GM20000 (cell line): ENCODE results near the gene RTF2.

Experiments
- DNase-seq: peaks from one replicate; pipeline ENCODE4 v3.0.0; 2012; ENCODE audit warnings: low spot score
- TF ChIP-seq, protein P1 (sequence below): IDR thresholded peaks from 2 replicates; pipeline ENCODE4 v1.5.1; 2012; ENCODE audit warnings: mild to moderate bottlenecking, control low read depth; ENCODE audit errors: extremely low read depth, missing control alignments

Gene RTF2

GRCh38 chr20:56468316-56469076 is at the start of gene RTF2:
RTF2 (plus strand) TSS chr20:56468627; CDS start chr20:56468698, 71 bp downstream.
- TF ChIP-seq, protein P1, sequence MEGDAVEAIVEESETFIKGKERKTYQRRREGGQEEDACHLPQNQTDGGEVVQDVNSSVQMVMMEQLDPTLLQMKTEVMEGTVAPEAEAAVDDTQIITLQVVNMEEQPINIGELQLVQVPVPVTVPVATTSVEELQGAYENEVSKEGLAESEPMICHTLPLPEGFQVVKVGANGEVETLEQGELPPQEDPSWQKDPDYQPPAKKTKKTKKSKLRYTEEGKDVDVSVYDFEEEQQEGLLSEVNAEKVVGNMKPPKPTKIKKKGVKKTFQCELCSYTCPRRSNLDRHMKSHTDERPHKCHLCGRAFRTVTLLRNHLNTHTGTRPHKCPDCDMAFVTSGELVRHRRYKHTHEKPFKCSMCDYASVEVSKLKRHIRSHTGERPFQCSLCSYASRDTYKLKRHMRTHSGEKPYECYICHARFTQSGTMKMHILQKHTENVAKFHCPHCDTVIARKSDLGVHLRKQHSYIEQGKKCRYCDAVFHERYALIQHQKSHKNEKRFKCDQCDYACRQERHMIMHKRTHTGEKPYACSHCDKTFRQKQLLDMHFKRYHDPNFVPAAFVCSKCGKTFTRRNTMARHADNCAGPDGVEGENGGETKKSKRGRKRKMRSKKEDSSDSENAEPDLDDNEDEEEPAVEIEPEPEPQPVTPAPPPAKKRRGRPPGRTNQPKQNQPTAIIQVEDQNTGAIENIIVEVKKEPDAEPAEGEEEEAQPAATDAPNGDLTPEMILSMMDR, result no peak
- peak; percentile 93 for DNase-seq

- TF ChIP-seq, protein P1, result no peak
- no peak for DNase-seq
Measured at GRCh38 chr20:56420028-56420427, 48.4 kb upstream of the RTF2 start.

DNA sequence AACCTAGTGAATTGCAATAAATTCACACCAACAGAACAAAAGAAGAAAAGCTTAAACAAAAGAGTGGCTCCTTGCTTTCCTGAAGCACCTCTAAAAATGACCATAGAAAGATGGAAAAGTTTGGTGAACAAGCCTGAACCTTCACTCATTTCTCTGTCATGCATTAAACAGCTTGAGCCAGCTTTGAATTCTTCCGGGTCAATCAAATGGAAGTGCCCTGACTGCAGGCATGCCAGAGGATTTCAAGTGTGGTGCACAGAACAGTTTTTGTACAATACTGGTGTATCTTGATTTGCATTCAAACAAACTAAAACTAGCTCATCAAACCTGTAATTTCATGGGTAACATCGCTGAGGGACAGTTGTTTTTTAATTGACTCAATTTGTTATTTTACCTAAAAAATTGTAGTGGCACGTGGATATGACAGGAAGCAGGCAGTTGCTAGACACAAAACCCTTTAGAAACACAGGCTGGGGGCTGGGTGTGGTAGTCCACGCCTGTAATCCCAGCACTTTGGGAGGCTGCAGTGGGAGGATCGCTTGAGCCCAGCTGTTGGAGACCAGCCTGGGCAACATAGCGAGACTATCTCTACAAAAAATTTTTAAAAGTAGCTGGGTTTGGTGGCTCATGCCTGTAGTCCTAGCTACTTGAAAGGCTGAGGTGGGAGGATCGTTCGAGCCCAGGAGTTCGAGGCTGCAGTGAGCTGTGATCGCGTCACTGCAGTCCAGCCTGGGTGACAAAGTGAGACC is 47.3 kb upstream of the RTF2 start:
- no peak for DNase-seq
- TF ChIP-seq, protein P1, result no peak

DNA sequence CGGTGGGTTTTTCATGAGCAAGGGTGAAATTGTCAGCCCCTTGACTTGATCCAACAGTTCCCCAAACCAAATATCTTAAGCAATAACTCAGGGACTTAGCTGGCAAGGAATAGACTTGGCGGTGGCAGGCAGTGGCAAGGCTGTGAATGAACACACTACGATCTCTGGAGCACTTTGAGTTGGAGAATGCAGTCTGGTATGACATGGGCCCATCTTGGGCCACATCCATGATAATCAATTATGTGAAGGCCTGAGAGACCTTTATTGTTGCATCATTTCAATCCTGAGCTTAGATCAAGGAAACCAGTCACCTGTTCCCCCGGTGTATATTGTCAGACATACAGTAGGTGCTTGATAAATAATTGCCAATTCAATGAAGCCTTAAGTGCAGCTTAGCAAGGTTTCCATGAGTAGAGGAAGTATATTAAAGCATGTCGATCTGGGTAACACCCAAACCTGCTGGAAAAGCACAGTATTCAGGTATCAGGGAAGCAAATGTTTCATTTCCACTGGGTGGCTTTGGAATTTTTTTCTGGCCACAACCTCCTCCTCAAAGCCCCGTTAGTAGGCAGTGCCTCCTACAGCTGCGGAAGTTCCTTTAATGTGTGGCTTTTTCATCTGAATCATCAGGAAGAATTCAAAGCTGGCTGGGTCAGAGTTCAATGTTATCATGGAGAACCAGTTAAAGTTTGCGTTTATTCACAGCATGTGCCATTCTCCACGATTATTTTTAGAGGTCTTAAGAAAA is 46.2 kb upstream of the RTF2 start:
- no peak for DNase-seq
- TF ChIP-seq, protein P1, result no peak

GRCh38 chr20:56422824-56423189 is 45.6 kb upstream of the RTF2 start:
- no peak for DNase-seq
- TF ChIP-seq, protein P1, result no peak

DNA sequence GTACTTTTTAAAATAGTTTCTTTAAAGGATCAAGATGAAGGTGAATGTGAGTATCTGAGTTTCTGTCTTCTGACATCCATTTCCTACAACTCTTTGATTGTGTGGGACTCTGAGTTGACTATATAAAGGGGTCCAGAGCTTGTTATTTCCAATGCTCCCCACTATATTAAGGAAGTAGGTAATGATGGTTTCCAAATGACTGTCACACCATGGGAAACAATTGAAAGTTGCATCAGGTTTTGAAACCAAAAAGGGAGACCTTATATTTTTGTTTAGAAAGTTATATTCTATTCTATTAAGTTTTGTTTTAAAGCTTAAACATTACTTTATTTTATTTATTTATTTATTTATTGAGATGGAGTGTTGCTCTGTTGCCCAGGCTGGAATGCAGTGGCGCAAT is 45.2 kb upstream of the RTF2 start:
- TF ChIP-seq, protein P1, result no peak
- no peak for DNase-seq

- TF ChIP-seq, protein P1, result no peak
- DNase-seq, result no peak
Measured at GRCh38 chr20:56423886-56424285, 44.5 kb upstream of the RTF2 start.
